A549 (cell line): ENCODE data around the gene RNF220. TPM values are rescaled to one million over a fixed set of nuclear protein-coding genes. Genes with fewer than 3 reads are reported as not detected.

Experiments used
- ATAC-seq, 2 experiments: fragments of 200-7000 bp in 1 of 2; fragments of >200 bp in 1 of 2; cut with Nextera tagmentation in 1 of 2; cut with Tn5 transposase in 1 of 2; 3 replicates each; pipeline versions ENCODE4 v1.8.0 to v1.9.1; 2018 to 2020; ENCODE audit warnings: mild to moderate bottlenecking in 1 of 2, moderate library complexity in 1 of 2
- CTCF ChIA-PET: fragments of 300-600 bp; sonication (Branson Sonifier 250); formaldehyde crosslinking; extraction: SDS; loops from one replicate; lab custom pipeline; 2021; ENCODE audit warnings: antibody characterized with exemption, inconsistent platforms; lab: Yijun Ruan, JAX
- POLR2A ChIA-PET: fragments of 350-600 bp; formaldehyde crosslinking; extraction: SDS; loops from one replicate; lab custom pipeline; 2021; ENCODE audit warnings: antibody characterized with exemption, inconsistent platforms; lab: Yijun Ruan, JAX
- DNase-seq, 2 experiments: peaks; one replicate each; pipeline versions ENCODE4 v3.0.0 to v3.0.0-alpha.2; 2011 to 2016; ENCODE audit warnings: low read depth in 1 of 2, low spot score in 1 of 2
- FAIRE-seq: peaks from 2 replicates; lab custom pipeline; 2011; peaks lifted over from hg19 to GRCh38; lab: Jason Lieb, UNC
- H3K27ac ChIP-seq, 2 experiments: fragments of >200 bp; sonication (Bioruptor Twin); formaldehyde crosslinking; 3 replicates each; pipeline ENCODE4 v1.5.1; 2016 to 2017
- H3K4me1 ChIP-seq: fragments of >200 bp; sonication (Bioruptor Twin); formaldehyde crosslinking; 3 replicates; pipeline ENCODE4 v1.6.1; 2016
- H3K4me2 ChIP-seq: fragments of >200 bp; sonication (Bioruptor Twin); formaldehyde crosslinking; 3 replicates; pipeline ENCODE4 v1.6.1; 2016
- H3K4me3 ChIP-seq: fragments of >200 bp; sonication (Bioruptor Twin); formaldehyde crosslinking; 3 replicates; pipeline ENCODE4 v1.5.1; 2016
- H3K9me3 ChIP-seq: fragments of >200 bp; sonication (Bioruptor Twin); formaldehyde crosslinking; 3 replicates; pipeline ENCODE4 v1.6.1; 2016
- BCL3 ChIP-seq: fragments of >200 bp; sonication (Bioruptor Twin); formaldehyde crosslinking; IDR thresholded peaks from 3 replicates; pipeline ENCODE4 v1.6.1; 2016
- CBX8 ChIP-seq: fragments of 200-600 bp; sonication (generic); IDR thresholded peaks from 2 replicates; pipeline ENCODE4 v1.6.1; 2016
- CEBPB ChIP-seq, 2 experiments: fragments of >200 bp in 1 of 2; sonication (Bioruptor Twin) in 1 of 2; formaldehyde crosslinking in 1 of 2; IDR thresholded peaks; 2 replicates each; pipeline ENCODE4 v1.6.1; 2012 to 2016
- CHD4 ChIP-seq: fragments of 200-600 bp; sonication (generic); IDR thresholded peaks from 2 replicates; pipeline ENCODE4 v1.6.1; 2016; ENCODE audit warnings: antibody characterized with exemption, mild to moderate bottlenecking, borderline replicate concordance
- EHMT2 ChIP-seq: fragments of 200-600 bp; sonication (generic); IDR thresholded peaks from 2 replicates; pipeline ENCODE4 v1.6.1; 2016; ENCODE audit warnings: antibody characterized with exemption, low read depth, mild to moderate bottlenecking, moderate library complexity
- EP300 ChIP-seq, 2 experiments: fragments of >200 bp; sonication (Bioruptor Twin); formaldehyde crosslinking; IDR thresholded peaks; 2 replicates in 1 of 2; 3 replicates in 1 of 2; pipeline ENCODE4 v1.6.1; 2016 to 2017
- FOSL2 ChIP-seq, 2 experiments: fragments of 450-650 bp in 1 of 2; fragments of >200 bp in 1 of 2; sonication (Bioruptor Twin) in 1 of 2; formaldehyde crosslinking; IDR thresholded peaks; 2 replicates each; pipeline versions ENCODE4 v1.5.0 to v1.6.1; 2016 to 2020; ENCODE audit warnings: mild to moderate bottlenecking in 1 of 2, moderate library complexity in 1 of 2
- HDAC2 ChIP-seq: fragments of 200-600 bp; sonication (generic); IDR thresholded peaks from 2 replicates; pipeline ENCODE4 v1.6.1; 2016
- HOXA7 ChIP-seq: fragments of 250-450 bp; sonication (Bioruptor Pico); IDR thresholded peaks from 2 replicates; pipeline ENCODE4 v1.5.0; 2020; ENCODE audit warnings: mild to moderate bottlenecking, moderate library complexity
- JUN ChIP-seq, 2 experiments: fragments of >200 bp; sonication (Bioruptor Twin); formaldehyde crosslinking; IDR thresholded peaks; 2 replicates in 1 of 2; 3 replicates in 1 of 2; pipeline ENCODE4 v1.6.1; 2016 to 2017
- MYC ChIP-seq: IDR thresholded peaks from 2 replicates; pipeline ENCODE4 v1.6.1; 2012; ENCODE audit warnings: mild to moderate bottlenecking, inconsistent platforms, low read length, improper control_type of control experiment, borderline replicate concordance
- RAD21 ChIP-seq, 2 experiments: fragments of >200 bp in 1 of 2; sonication (Bioruptor Twin) in 1 of 2; formaldehyde crosslinking in 1 of 2; IDR thresholded peaks in 1 of 2; conservative IDR thresholded peaks in 1 of 2; 2 replicates in 1 of 2; 3 replicates in 1 of 2; pipeline ENCODE4 v1.6.1; 2012 to 2018; ENCODE audit warnings: inconsistent platforms in 1 of 2
- RARB ChIP-seq: fragments of 250-450 bp; sonication (Bioruptor Pico); IDR thresholded peaks from 2 replicates; pipeline ENCODE4 v1.8.0; 2021; ENCODE audit warnings: mild to moderate bottlenecking, moderate library complexity
- RCOR1 ChIP-seq: fragments of 150-350 bp; IDR thresholded peaks from 2 replicates; pipeline ENCODE4 v1.6.1; 2014; ENCODE audit warnings: antibody characterized with exemption, low read length, low read depth
- SMC3 ChIP-seq: fragments of >200 bp; sonication (Bioruptor Twin); formaldehyde crosslinking; IDR thresholded peaks from 3 replicates; pipeline ENCODE4 v1.6.1; 2018; ENCODE audit warnings: inconsistent platforms
- SREBF2 ChIP-seq: fragments of 450-650 bp; IDR thresholded peaks from 2 replicates; pipeline ENCODE4 v1.6.1; 2014; ENCODE audit warnings: mild to moderate bottlenecking, moderate library complexity
- USF2 ChIP-seq: fragments of 450-650 bp; IDR thresholded peaks from 2 replicates; pipeline ENCODE4 v1.6.1; 2014; ENCODE audit warnings: antibody characterized with exemption
- ZC3H11A ChIP-seq: fragments of 450-650 bp; IDR thresholded peaks from 2 replicates; pipeline ENCODE4 v1.6.1; 2014; ENCODE audit warnings: antibody characterized with exemption, mild to moderate bottlenecking
- ZFP36 ChIP-seq: fragments of 450-650 bp; IDR thresholded peaks from 2 replicates; pipeline ENCODE4 v1.6.1; 2014; ENCODE audit warnings: borderline replicate concordance; ENCODE audit not compliant: partially characterized antibody
- WGBS: methylation state at CpG from one replicate; pipeline ENCODE4 v1.1.6; 2017; ENCODE audit errors: missing lambda C conversion rate; 5-methylcytosine and 5-hydroxymethylcytosine counted together
- polyA plus RNA-seq, 4 experiments: library from polyadenylated mRNA; depleted of rRNA in 3 of 4; stranded (reverse); fragments of >200 nt; fragmentation: RNase III in 1 of 4; extraction: RNeasy Plus Mini Kit Qiagen cat#74134 plus additional on column Dnase treatment in 1 of 4; gene quantifications; 2 replicates in 3 of 4; 3 replicates in 1 of 4; pipeline ENCODE4 v1.2.3, GENCODE V29; 2011 to 2017
- TF ChIP-seq, protein P1 (sequence below): fragments of >200 bp; sonication (Bioruptor Twin); formaldehyde crosslinking; IDR thresholded peaks from 3 replicates; pipeline ENCODE4 v1.5.1; 2016
- TF ChIP-seq, protein P2 (sequence below): IDR thresholded peaks from 2 replicates; pipeline ENCODE4 v1.6.1; 2012; ENCODE audit warnings: low read depth, borderline replicate concordance
- TF ChIP-seq, protein P3 (sequence below): IDR thresholded peaks from 2 replicates; pipeline ENCODE4 v1.6.1; 2012
- TF ChIP-seq, protein P4 (sequence below): fragments of 200-600 bp; sonication (generic); IDR thresholded peaks from 2 replicates; pipeline ENCODE4 v1.6.1; 2016; ENCODE audit warnings: antibody characterized with exemption, mild to moderate bottlenecking, moderate library complexity
- TF ChIP-seq, protein P5 (sequence below): IDR thresholded peaks from 2 replicates; pipeline ENCODE4 v1.6.1; 2012
- TF ChIP-seq, protein P6 (sequence below): fragments of 250-450 bp; sonication (Bioruptor Pico); IDR thresholded peaks from 2 replicates; pipeline ENCODE4 v1.5.0; 2021; ENCODE audit warnings: mild to moderate bottlenecking, moderate library complexity, borderline replicate concordance

The RNF220 gene
- polyA plus RNA-seq, 2 of the 4 experiments (the other 2 are of a cell fraction) = 53.4 to 54.5 TPM

- Histone ChIP-seq H3K4me2 (no peak overlapping the region), H3K4me3 (no peak overlapping the region), H3K9me3 (no peaks in the 10 kb centered on the region), H3K27ac (no peak overlapping the region), H3K4me1 (no peaks in the 10 kb centered on the region)
- ChIA-PET POLR2A (interaction anchor here (0.9 kb wide), 1 partner anchor 275 kb away, joined by 3 read pairs; no protein-coding TSS in a partner anchor), CTCF (interaction anchor here (0.5 to 3.1 kb wide), 37 partner anchors 9 to 275 kb away, joined by 3 to 35 read pairs (median 4); no protein-coding TSS in a partner anchor)
- peak; percentile 35 to 46 for DNase-seq
- peak; percentile 59 to 80; a peak in 5 of 6 replicates for ATAC-seq
- FAIRE-seq = no peak
- 65% methylated on average over 12 of the region's 12 CpGs for WGBS
- no peak for TF ChIP-seq RCOR1
- no peak for TF ChIP-seq USF2
- TF ChIP-seq ZC3H11A = no peak
- TF ChIP-seq RAD21 (conservative IDR thresholded peaks at IDR 0.05 in 1 of 2, IDR thresholded peaks at IDR 0.05 in 1 of 2) = peak; percentile 64 to 80
- no peak for TF ChIP-seq CEBPB (IDR thresholded peaks at IDR 0.05)
- no peak for TF ChIP-seq EHMT2
- TF ChIP-seq HDAC2 = no peak
- TF ChIP-seq, protein P1, sequence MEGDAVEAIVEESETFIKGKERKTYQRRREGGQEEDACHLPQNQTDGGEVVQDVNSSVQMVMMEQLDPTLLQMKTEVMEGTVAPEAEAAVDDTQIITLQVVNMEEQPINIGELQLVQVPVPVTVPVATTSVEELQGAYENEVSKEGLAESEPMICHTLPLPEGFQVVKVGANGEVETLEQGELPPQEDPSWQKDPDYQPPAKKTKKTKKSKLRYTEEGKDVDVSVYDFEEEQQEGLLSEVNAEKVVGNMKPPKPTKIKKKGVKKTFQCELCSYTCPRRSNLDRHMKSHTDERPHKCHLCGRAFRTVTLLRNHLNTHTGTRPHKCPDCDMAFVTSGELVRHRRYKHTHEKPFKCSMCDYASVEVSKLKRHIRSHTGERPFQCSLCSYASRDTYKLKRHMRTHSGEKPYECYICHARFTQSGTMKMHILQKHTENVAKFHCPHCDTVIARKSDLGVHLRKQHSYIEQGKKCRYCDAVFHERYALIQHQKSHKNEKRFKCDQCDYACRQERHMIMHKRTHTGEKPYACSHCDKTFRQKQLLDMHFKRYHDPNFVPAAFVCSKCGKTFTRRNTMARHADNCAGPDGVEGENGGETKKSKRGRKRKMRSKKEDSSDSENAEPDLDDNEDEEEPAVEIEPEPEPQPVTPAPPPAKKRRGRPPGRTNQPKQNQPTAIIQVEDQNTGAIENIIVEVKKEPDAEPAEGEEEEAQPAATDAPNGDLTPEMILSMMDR = peak; percentile 56
- TF ChIP-seq, protein P2, sequence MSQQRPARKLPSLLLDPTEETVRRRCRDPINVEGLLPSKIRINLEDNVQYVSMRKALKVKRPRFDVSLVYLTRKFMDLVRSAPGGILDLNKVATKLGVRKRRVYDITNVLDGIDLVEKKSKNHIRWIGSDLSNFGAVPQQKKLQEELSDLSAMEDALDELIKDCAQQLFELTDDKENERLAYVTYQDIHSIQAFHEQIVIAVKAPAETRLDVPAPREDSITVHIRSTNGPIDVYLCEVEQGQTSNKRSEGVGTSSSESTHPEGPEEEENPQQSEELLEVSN = no peak
- no peak for TF ChIP-seq SREBF2
- TF ChIP-seq FOSL2 (IDR thresholded peaks at IDR 0.05) = no peak
- TF ChIP-seq FOSL2 (CRISPR knock-in tag; IDR thresholded peaks at IDR 0.05) = no peak
- TF ChIP-seq, protein P3, sequence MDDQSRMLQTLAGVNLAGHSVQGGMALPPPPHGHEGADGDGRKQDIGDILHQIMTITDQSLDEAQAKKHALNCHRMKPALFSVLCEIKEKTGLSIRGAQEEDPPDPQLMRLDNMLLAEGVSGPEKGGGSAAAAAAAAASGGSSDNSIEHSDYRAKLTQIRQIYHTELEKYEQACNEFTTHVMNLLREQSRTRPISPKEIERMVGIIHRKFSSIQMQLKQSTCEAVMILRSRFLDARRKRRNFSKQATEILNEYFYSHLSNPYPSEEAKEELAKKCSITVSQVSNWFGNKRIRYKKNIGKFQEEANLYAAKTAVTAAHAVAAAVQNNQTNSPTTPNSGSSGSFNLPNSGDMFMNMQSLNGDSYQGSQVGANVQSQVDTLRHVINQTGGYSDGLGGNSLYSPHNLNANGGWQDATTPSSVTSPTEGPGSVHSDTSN = no peak
- TF ChIP-seq, protein P4, sequence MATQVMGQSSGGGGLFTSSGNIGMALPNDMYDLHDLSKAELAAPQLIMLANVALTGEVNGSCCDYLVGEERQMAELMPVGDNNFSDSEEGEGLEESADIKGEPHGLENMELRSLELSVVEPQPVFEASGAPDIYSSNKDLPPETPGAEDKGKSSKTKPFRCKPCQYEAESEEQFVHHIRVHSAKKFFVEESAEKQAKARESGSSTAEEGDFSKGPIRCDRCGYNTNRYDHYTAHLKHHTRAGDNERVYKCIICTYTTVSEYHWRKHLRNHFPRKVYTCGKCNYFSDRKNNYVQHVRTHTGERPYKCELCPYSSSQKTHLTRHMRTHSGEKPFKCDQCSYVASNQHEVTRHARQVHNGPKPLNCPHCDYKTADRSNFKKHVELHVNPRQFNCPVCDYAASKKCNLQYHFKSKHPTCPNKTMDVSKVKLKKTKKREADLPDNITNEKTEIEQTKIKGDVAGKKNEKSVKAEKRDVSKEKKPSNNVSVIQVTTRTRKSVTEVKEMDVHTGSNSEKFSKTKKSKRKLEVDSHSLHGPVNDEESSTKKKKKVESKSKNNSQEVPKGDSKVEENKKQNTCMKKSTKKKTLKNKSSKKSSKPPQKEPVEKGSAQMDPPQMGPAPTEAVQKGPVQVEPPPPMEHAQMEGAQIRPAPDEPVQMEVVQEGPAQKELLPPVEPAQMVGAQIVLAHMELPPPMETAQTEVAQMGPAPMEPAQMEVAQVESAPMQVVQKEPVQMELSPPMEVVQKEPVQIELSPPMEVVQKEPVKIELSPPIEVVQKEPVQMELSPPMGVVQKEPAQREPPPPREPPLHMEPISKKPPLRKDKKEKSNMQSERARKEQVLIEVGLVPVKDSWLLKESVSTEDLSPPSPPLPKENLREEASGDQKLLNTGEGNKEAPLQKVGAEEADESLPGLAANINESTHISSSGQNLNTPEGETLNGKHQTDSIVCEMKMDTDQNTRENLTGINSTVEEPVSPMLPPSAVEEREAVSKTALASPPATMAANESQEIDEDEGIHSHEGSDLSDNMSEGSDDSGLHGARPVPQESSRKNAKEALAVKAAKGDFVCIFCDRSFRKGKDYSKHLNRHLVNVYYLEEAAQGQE = no peak
- TF ChIP-seq, protein P5, sequence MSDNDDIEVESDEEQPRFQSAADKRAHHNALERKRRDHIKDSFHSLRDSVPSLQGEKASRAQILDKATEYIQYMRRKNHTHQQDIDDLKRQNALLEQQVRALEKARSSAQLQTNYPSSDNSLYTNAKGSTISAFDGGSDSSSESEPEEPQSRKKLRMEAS = no peak
- TF ChIP-seq HOXA7 (CRISPR knock-in tag) = no peak
- TF ChIP-seq EP300 (IDR thresholded peaks at IDR 0.05) = no peak
- TF ChIP-seq, protein P6, sequence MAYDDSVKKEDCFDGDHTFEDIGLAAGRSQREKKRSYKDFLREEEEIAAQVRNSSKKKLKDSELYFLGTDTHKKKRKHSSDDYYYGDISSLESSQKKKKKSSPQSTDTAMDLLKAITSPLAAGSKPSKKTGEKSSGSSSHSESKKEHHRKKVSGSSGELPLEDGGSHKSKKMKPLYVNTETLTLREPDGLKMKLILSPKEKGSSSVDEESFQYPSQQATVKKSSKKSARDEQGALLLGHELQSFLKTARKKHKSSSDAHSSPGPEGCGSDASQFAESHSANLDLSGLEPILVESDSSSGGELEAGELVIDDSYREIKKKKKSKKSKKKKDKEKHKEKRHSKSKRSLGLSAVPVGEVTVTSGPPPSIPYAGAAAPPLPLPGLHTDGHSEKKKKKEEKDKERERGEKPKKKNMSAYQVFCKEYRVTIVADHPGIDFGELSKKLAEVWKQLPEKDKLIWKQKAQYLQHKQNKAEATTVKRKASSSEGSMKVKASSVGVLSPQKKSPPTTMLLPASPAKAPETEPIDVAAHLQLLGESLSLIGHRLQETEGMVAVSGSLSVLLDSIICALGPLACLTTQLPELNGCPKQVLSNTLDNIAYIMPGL = no peak
- TF ChIP-seq RARB (CRISPR knock-in tag) = no peak
- TF ChIP-seq ZFP36 = no peak
- peak; percentile 71 for TF ChIP-seq SMC3
- no peak for TF ChIP-seq JUN (IDR thresholded peaks at IDR 0.05)
- TF ChIP-seq CBX8 = no peak
- no peak for TF ChIP-seq MYC
- TF ChIP-seq CHD4 = no peak
- TF ChIP-seq BCL3 = no peak
These were observed 26.9 kb upstream of the RNF220 start for GRCh38 chr1:44377925-44378784.
